HG03064 (cell line): ENCODE measurements around the gene RPS6KC1.
A peak's percentile ranks its signal among the peaks of the same experiment; 100 is the strongest.
"Not testable (repeated sequence)": the region's sequence is repeated elsewhere in the genome, so short reads cannot be mapped to it uniquely, and the experiment has no call there.

Experiments
- ATAC-seq: cut with Tn5 transposase; IDR thresholded peaks from one replicate; pipeline ENCODE4 v1.9.1; 2021; ENCODE audit warnings: low read depth; ENCODE audit not compliant: unreplicated experiment

The RPS6KC1 gene

GRCh38 chr1:213201380-213202155, 150.5 kb downstream of the RPS6KC1 start:
- ATAC-seq, result no peak

DNA sequence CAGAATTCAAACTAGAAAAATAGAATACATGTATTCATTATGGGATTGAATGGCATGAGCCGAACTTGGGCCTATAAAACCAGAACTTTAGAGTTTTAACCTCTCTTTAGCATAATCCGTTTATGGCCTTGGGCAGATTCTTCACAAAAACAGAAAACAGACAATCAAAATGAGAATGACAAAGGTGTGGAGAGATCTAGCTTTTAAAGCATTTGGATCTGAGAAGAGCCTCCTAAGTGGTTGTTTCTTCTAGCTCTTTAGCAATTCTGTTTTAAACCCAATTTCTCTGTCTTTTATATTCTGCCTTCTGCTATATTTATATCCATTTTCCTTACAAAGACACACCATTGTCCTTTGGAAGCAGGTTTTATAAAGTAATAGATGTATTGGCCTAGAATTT, 160.2 kb downstream of the RPS6KC1 start:
- no peak for ATAC-seq

GRCh38 chr1:213219076-213219475, 168.0 kb downstream of the RPS6KC1 start:
- not testable (repeated sequence) for ATAC-seq

DNA sequence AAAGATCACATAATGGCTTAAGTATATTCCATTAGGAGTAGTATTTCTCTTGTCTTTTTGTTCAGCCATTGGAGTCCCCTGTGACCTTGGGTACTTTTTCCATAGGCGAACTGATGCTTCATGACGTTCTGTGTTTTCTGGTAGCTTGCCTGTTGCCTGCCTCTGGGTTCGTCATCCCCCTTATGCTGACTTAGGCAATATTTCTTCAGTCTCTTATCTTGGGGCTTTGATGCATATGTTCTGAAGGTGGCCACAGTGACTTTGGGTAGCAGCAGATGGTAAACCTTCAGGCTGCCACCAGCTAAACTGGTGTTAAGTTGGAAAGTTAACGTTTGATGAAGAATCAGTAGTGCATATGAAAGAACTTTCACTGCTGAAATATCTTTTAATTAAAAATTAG, 170.2 kb downstream of the RPS6KC1 start:
- no peak for ATAC-seq

- ATAC-seq, result no peak
Observed at GRCh38 chr1:213227458-213227857, 176.4 kb downstream of the RPS6KC1 start.

- no peak for ATAC-seq
Observed at GRCh38 chr1:213231795-213232231, 180.8 kb downstream of the RPS6KC1 start.

DNA sequence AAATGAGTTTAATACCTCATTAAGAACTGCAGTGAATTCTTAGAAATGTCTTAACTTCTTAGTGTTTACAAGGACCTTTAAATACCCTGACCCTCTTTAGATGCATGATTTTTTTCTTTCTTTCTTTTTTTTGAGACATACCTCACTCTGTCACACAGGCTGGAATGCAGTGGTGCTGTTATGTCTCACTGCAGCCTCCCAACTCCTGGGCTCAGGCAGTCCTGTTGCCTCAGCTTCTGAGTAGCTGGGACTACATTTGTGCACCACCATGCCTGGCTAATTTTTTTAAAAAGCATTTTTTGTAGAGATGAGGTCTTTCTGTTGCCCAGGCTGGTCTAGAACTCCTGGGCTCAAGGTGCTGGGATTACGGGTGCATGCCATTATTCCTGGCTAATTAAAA, 191.8 kb downstream of the RPS6KC1 start:
- no peak for ATAC-seq

- no peak for ATAC-seq
Observed at GRCh38 chr1:213244664-213245091, 193.6 kb downstream of the RPS6KC1 start.

DNA sequence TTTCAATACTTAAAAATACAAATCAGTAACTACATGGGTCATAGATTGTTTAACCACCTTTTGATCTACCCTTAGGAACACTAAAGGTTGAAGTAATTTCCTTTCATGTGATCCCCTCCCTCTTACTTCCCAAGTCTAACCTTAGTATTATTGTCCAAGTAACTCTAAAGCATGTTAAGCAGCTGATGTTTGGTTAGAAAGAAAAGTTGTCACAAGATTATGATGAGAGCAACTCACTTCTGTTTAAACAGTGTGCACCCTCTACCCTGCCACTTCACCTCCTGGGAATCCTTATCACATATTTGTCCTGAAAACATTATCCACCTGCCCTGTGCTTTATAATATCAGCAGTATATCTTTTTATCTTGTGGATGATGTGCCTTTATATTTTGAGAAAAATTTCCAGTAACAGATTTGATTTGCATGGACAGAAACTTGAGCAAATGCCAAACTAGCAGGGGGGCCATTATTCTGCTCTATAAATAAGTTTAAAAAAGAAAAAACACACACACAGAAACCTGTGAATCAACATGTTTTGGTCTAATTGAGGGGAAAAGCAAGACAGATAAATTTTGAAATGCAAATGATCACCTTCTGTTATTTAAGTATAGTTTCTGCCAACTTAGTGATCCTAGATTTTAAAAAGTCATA, 194.3 kb downstream of the RPS6KC1 start:
- no peak for ATAC-seq

GRCh38 chr1:213247038-213247437, 196.0 kb downstream of the RPS6KC1 start:
- no peak for ATAC-seq

DNA sequence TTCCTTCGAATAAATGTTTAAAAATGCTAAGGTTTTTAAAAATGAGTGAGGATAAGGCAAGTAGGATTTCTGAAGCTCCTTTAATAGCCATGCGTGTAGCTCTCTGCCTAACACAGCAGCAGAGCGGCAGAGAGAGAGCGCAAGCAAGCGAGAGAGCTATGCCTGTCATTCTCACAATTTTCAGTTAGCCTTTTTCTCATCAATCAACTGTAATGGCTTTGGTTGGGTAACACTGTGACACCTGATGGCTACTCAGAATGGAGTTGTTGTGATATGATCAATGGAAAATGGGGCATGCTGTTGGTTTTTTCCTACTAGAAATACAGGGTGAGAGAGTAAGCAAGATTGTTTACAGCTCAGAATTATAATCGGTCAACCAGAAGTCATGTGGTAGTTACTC, 198.4 kb downstream of the RPS6KC1 start:
- ATAC-seq, result no peak

GRCh38 chr1:213250041-213250440, 199.0 kb downstream of the RPS6KC1 start:
- ATAC-seq, result no peak

DNA sequence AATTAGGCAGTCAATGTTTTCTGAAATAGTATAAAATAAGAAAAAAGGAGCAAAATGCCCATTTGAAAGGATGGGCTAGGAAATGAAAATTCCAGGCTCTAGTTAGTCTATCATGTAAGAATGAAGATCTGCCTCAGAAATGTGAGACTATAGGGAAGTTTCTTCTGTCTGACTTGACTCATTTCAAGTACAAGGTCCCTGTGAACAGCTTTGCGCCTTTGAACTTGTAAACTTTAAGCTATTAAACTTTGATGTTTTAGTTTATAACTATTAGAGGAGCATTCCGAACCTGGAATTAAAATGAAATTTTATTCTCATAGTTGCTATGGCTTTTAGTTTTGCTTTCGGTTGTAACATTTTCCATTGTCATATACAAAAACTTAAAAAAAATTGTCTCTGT, 199.4 kb downstream of the RPS6KC1 start:
- ATAC-seq, result no peak

GRCh38 chr1:213251972-213252371, 200.9 kb downstream of the RPS6KC1 start:
- no peak for ATAC-seq

DNA sequence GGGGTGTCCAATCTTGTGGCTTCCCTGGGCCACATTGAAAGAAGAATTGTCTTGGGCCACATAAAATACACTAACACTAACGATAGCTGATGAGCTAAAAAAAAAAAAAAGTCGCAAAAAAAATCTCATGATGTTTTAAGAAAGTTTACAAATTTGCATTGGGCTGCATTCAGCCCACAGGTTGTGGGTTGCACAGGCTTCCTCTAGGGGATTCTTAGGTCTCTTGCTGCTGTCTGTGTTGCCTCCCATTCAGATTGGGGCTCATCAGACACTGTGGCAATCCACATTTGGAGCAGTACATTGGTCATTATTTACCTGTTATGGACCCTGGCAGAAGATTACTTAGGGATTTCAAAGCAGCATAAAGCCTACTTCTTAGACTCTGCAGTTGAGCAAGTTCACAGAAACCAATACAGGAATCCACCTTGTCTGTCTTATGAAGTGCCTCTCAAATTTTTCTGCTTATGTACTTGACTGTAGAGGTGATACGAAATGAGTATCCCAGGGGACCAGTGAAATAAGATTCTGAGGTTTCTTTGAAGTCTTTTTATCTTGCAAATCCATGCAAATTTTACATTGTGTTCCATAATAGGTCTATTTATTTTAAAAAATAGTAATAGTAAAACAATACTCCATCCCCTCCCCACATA, 205.5 kb downstream of the RPS6KC1 start:
- ATAC-seq, result peak; percentile 66

DNA sequence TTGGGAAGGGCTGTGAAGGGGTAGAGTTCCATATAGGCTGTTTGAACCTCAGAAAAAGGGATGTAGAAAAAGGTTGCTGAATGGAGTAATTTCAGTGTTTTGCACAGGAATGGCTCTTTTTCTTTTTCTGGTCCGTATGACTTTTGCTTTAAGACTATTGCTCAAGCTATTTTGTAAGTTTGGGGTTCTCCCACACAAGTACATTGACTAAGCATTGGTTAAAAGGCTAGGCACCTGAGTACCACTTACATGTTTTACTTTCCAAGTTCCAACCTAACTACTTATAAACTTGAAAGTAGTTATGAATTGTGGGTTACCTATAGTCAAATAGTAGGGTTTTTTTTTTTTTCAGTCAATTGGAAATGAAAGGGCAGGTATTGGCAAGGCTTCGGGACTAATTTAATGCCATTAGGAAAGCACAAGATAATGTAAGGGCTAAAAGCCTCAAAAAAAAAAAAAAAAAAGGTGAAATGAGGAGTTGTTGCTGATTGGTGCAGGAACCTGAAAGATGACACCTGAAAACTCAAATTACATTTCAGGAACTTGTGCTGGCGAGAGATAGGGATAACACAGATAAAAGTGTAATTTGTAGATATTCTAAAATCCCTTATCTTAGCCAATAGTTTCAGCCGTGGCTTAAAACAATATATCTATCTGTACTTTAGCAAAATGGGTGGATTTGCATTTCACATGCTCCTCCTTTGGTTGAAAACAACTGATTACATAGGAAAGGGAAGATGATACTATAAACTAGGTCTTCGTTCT, 209.5 kb downstream of the RPS6KC1 start:
- ATAC-seq, result no peak

DNA sequence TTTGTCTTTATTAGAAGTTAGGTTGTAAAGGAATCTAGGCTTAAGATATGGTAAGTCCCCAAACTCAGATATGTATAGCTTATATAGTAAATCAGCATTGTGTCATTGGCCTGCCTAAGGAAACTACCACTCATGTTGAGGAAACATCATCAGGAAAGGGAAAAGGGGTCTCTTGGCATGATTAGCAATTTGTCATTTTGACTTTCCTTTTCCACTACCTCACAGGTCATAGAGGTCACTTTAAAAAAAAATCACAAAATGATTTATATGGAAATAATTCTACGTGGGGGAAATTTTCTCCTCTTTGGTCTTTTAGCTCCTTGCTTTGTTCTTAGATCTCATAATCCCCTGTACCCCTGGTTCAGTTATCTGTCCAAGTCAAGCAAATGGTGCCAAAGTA, 213.5 kb downstream of the RPS6KC1 start:
- ATAC-seq, result no peak

- ATAC-seq, result no peak
Observed at GRCh38 chr1:213266983-213267772, 216.1 kb downstream of the RPS6KC1 start.

- no peak for ATAC-seq
Observed at GRCh38 chr1:213268221-213268620, 217.2 kb downstream of the RPS6KC1 start.

DNA sequence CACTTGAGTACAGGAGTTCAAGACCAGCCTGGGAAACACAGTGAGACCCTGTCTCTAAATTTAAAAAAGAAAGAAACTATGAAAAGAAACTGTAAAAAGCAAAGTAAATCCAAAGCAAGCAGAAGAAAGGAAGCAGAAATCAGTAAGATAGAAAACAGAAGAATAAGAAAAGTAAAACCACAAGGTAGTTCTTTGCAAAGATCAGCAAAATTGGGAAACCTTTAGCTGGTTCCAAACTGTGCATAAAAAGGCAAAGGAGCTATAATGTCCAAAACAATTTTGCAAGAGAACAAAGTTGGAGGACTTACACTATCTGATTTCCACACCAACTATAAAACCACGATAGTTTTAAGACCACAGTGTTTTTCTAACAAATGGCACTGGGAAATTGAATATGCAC, 218.8 kb downstream of the RPS6KC1 start:
- ATAC-seq, result no peak
